NB4 (cell line): ENCODE data around the gene CLEC10A.

Source experiments
- MYC ChIP-seq: IDR thresholded peaks from 2 replicates; pipeline ENCODE4 v1.6.1; 2011; ENCODE audit warnings: low read depth, low read length
- TF ChIP-seq, protein P1 (sequence below): IDR thresholded peaks from one replicate; pipeline ENCODE4 v1.5.1; 2012; ENCODE audit warnings: low read depth, low read length

- TF ChIP-seq, protein P1, sequence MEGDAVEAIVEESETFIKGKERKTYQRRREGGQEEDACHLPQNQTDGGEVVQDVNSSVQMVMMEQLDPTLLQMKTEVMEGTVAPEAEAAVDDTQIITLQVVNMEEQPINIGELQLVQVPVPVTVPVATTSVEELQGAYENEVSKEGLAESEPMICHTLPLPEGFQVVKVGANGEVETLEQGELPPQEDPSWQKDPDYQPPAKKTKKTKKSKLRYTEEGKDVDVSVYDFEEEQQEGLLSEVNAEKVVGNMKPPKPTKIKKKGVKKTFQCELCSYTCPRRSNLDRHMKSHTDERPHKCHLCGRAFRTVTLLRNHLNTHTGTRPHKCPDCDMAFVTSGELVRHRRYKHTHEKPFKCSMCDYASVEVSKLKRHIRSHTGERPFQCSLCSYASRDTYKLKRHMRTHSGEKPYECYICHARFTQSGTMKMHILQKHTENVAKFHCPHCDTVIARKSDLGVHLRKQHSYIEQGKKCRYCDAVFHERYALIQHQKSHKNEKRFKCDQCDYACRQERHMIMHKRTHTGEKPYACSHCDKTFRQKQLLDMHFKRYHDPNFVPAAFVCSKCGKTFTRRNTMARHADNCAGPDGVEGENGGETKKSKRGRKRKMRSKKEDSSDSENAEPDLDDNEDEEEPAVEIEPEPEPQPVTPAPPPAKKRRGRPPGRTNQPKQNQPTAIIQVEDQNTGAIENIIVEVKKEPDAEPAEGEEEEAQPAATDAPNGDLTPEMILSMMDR = no peak
- TF ChIP-seq MYC = no peak
Observed at GRCh38 chr17:7102421-7102820, 22.4 kb upstream of the CLEC10A start.
